IMR-90 (cell line): ENCODE measurements around the gene GPR132. TPM values are rescaled to one million over a fixed set of nuclear protein-coding genes. Genes with fewer than 3 reads are reported as not detected.

ENCODE experiments used
- ATAC-seq: fragments of 200-7000 bp; cut with Tn5 transposase; 2 replicates; pipeline ENCODE4 v1.9.1; 2020; ENCODE audit warnings: low read depth, mild to moderate bottlenecking, moderate library complexity
- BruUV-seq: library from RNA; stranded (reverse); fragments of 400-500 nt; replicated peaks from 2 replicates; lab custom pipeline; 2021; lab: Mats Ljungman, UMichigan
- CTCF ChIA-PET: fragments of 300-600 bp; formaldehyde crosslinking; extraction: SDS; loops from one replicate; lab custom pipeline; 2021; ENCODE audit warnings: antibody characterized with exemption; lab: Yijun Ruan, JAX
- POLR2A ChIA-PET: fragments of 300-600 bp; sonication (Branson Sonifier 250); formaldehyde crosslinking; loops from one replicate; lab custom pipeline; 2022; ENCODE audit warnings: antibody characterized with exemption; ENCODE audit not compliant: unreplicated experiment; lab: Charles Lee
- DNase-seq: peaks from one replicate; pipeline ENCODE4 v3.0.0; 2013
- H2AFZ ChIP-seq: replicated peaks from 2 replicates; pipeline ENCODE3; 2013; ENCODE audit warnings: low read length, mild to moderate bottlenecking; ENCODE audit not compliant: poor library complexity
- H2AK5ac ChIP-seq: 2 replicates; pipeline ENCODE4 v1.6.1; 2013; ENCODE audit warnings: low read depth, low read length, inconsistent platforms
- H2AK9ac ChIP-seq: replicated peaks from 2 replicates; pipeline ENCODE3; 2013; ENCODE audit warnings: mild to moderate bottlenecking, low read depth, low read length, moderate library complexity; ENCODE audit not compliant: poor library complexity
- H2BK120ac ChIP-seq: 2 replicates; pipeline ENCODE4 v1.6.1; 2013; ENCODE audit warnings: low read depth, low read length, inconsistent platforms
- H2BK15ac ChIP-seq: 3 replicates; pipeline ENCODE4 v1.6.1; 2013; ENCODE audit warnings: low read depth, low read length, inconsistent platforms
- H2BK20ac ChIP-seq: 2 replicates; pipeline ENCODE4 v1.6.1; 2013; ENCODE audit warnings: low read depth, mild to moderate bottlenecking, inconsistent platforms, low read length, moderate library complexity
- H2BK5ac ChIP-seq: 2 replicates; pipeline ENCODE4 v1.6.1; 2013; ENCODE audit warnings: mild to moderate bottlenecking, low read depth, low read length, inconsistent platforms; ENCODE audit not compliant: poor library complexity, severe bottlenecking
- H3K14ac ChIP-seq: replicated peaks from 2 replicates; pipeline ENCODE4 v1.6.1; 2013; ENCODE audit warnings: low read depth, low read length, inconsistent platforms
- H3K18ac ChIP-seq: 2 replicates; pipeline ENCODE4 v1.6.1; 2013; ENCODE audit warnings: low read depth, low read length, control low read depth
- H3K23ac ChIP-seq: 2 replicates; pipeline ENCODE4 v1.6.1; 2013; ENCODE audit warnings: low read depth, low read length, inconsistent platforms
- H3K27ac ChIP-seq: 2 replicates; pipeline ENCODE4 v1.5.1; 2013; ENCODE audit warnings: mild to moderate bottlenecking, control low read depth, low read length; ENCODE audit not compliant: insufficient read depth
- H3K27me3 ChIP-seq: 2 replicates; pipeline ENCODE4 v1.6.1; 2013; ENCODE audit warnings: low read length; ENCODE audit not compliant: control insufficient read depth, insufficient read depth
- H3K36me3 ChIP-seq: 2 replicates; pipeline ENCODE4 v1.6.1; 2013; ENCODE audit warnings: low read length, mixed read lengths; ENCODE audit not compliant: control insufficient read depth, insufficient read depth
- H3K4ac ChIP-seq: 2 replicates; pipeline ENCODE4 v1.6.1; 2013; ENCODE audit warnings: low read depth, low read length, inconsistent platforms
- H3K4me1 ChIP-seq: 2 replicates; pipeline ENCODE4 v1.6.1; 2013; ENCODE audit warnings: low read length, mixed read lengths; ENCODE audit not compliant: control insufficient read depth, insufficient read depth
- H3K4me2 ChIP-seq: 2 replicates; pipeline ENCODE4 v1.6.1; 2013; ENCODE audit warnings: low read depth, mild to moderate bottlenecking, control low read depth, low read length, moderate library complexity
- H3K4me3 ChIP-seq: 2 replicates; pipeline ENCODE4 v1.5.1; 2013; ENCODE audit warnings: low read depth, mild to moderate bottlenecking, control low read depth, low read length, moderate library complexity; ENCODE audit not compliant: insufficient read depth
- H3K56ac ChIP-seq: 2 replicates; pipeline ENCODE4 v1.6.1; 2013; ENCODE audit warnings: low read length, inconsistent platforms; ENCODE audit not compliant: insufficient read depth; ENCODE audit errors: extremely low read depth
- H3K79me1 ChIP-seq, 2 experiments: 2 replicates each; pipeline ENCODE4 v1.6.1; 2013; ENCODE audit warnings: low read length in 2 of 2, inconsistent platforms in 1 of 2, low read depth in 1 of 2
- H3K9ac ChIP-seq: 2 replicates; pipeline ENCODE4 v1.6.1; 2013; ENCODE audit warnings: low read depth, low read length, control low read depth
- H3K9me1 ChIP-seq: 2 replicates; pipeline ENCODE4 v1.6.1; 2013; ENCODE audit warnings: low read length, inconsistent platforms; ENCODE audit not compliant: insufficient read depth
- H3K9me3 ChIP-seq: 2 replicates; pipeline ENCODE4 v1.6.1; 2013; ENCODE audit warnings: low read length; ENCODE audit not compliant: control insufficient read depth, insufficient read depth
- H4K20me1 ChIP-seq: 2 replicates; pipeline ENCODE4 v1.6.1; 2013; ENCODE audit warnings: low read length, inconsistent platforms; ENCODE audit not compliant: insufficient read depth
- H4K5ac ChIP-seq: 2 replicates; pipeline ENCODE4 v1.6.1; 2013; ENCODE audit warnings: mild to moderate bottlenecking, low read depth, low read length, control low read depth
- H4K8ac ChIP-seq, 2 experiments: 2 replicates each; pipeline ENCODE4 v1.6.1; 2013; ENCODE audit warnings: low read depth in 2 of 2, low read length in 2 of 2, control low read depth in 1 of 2, inconsistent platforms in 1 of 2
- H4K91ac ChIP-seq: 2 replicates; pipeline ENCODE4 v1.6.1; 2013; ENCODE audit warnings: low read depth, low read length, inconsistent platforms; ENCODE audit not compliant: insufficient read depth
- CTCF ChIP-seq: conservative IDR thresholded peaks from 2 replicates; pipeline ENCODE4 v1.5.1; 2012; ENCODE audit warnings: mild to moderate bottlenecking, low read depth, low read length, improper control_type of control experiment
- RCOR1 ChIP-seq: IDR thresholded peaks from 2 replicates; pipeline ENCODE4 v1.6.1; 2012; ENCODE audit warnings: mild to moderate bottlenecking, low read length, improper control_type of control experiment; ENCODE audit not compliant: insufficient replicate concordance
- RFX5 ChIP-seq: IDR thresholded peaks from 2 replicates; pipeline ENCODE4 v1.8.0; 2012; ENCODE audit warnings: low read depth, mild to moderate bottlenecking, low read length, moderate library complexity
- USF2 ChIP-seq: fragments of 150-350 bp; IDR thresholded peaks from 2 replicates; pipeline ENCODE4 v1.6.1; 2017; ENCODE audit warnings: mild to moderate bottlenecking, antibody characterized with exemption, low read length, low read depth
- WGBS, 2 experiments: methylation state at CpG; one replicate each; pipeline versions ENCODE4 v1.1.5 to v1.1.7; 2013; ENCODE audit warnings: missing lambda C conversion rate in 2 of 2; ENCODE audit not compliant: insufficient read length in 1 of 2; ENCODE audit errors: extremely low coverage in 2 of 2; 5-methylcytosine and 5-hydroxymethylcytosine counted together
- dilution Hi-C: fragments of 300-500 bp; cut with HindIII; formaldehyde crosslinking; loops from one replicate; pipeline ENCODE4 v1.14.3; 2018; ENCODE audit warnings: low sequenced_read_pairs; ENCODE audit not compliant: unreplicated experiment
- in situ Hi-C: fragments of 300-500 bp; cut with MboI; formaldehyde crosslinking; loops from 3 replicates; pipeline ENCODE4 v1.14.3; 2019; ENCODE audit warnings: low sequenced_read_pairs, inconsistent platforms, mixed read lengths
- intact Hi-C: fragments of 100-400 bp; cut with micrococcal nuclease; formaldehyde crosslinking; loops from 2 replicates; pipeline ENCODE4 v1.10.0; 2022
- microRNA-seq, 2 experiments: library from miRNA; stranded (forward) in 1 of 2; unstranded in 1 of 2; fragments of 10-50 nt in 1 of 2; fragments of <30 nt in 1 of 2; gene quantifications in 1 of 2; microRNA quantifications in 1 of 2; one replicate each; pipeline versions ENCODE3 to v1.1.0; 2013 to 2020; ENCODE audit not compliant: insufficient read depth in 1 of 2, insufficient read length in 1 of 2, unreplicated experiment in 1 of 2
- polyA plus RNA-seq, 3 experiments: library from polyadenylated mRNA; depleted of rRNA; stranded (reverse); fragments of >200 nt; gene quantifications; 2 replicates each; pipeline ENCODE4 v1.2.3, GENCODE V29; 2012; ENCODE audit warnings: low replicate concordance in 1 of 3
- small RNA-seq, 5 experiments: library from RNA; depleted of rRNA; stranded (forward); fragments of <200 nt; gene quantifications; one replicate each; pipeline ENCODE3, GENCODE V24; 2012
- total RNA-seq: library from RNA; depleted of rRNA; stranded (reverse); fragments of >200 nt; gene quantifications from 2 replicates; pipeline ENCODE4 v1.2.3, GENCODE V29; 2012; rRNA removed

Gene GPR132
- total and polyA plus RNA-seq, 2 of the 4 experiments (the other 2 are of a cell fraction): under 0.01 to 0.10 TPM

- in situ Hi-C loops: no loop called here
- peaks cover 17% of the 10 kb centered on the region for H3K36me3 ChIP-seq
- no peaks in the 10 kb centered on the region for H3K4me1 ChIP-seq
- H3K79me1 ChIP-seq: peaks cover 18 to 32% of the 10 kb centered on the region in 2 experiments
- DNase-seq (no peak), ATAC-seq (no peak)
- no peak overlapping the region for H2AFZ ChIP-seq
- no peak overlapping the region for H2AK5ac ChIP-seq
- no peak overlapping the region for H2BK5ac ChIP-seq
- no peaks in the 10 kb centered on the region for H3K9me3 ChIP-seq
- H2BK120ac ChIP-seq: no peak overlapping the region
- no peaks in the 10 kb centered on the region for H3K9me1 ChIP-seq
- no peaks in the 10 kb centered on the region for H3K27me3 ChIP-seq
- H4K20me1 ChIP-seq: peaks cover 11% of the 10 kb centered on the region
- TF ChIP-seq CTCF: no peak
- TF ChIP-seq USF2: no peak
- no peak for TF ChIP-seq RCOR1
- TF ChIP-seq RFX5: no peak
- no peak overlapping the region for H4K5ac ChIP-seq
- H4K8ac ChIP-seq: no peak overlapping the region
- no peak overlapping the region for H3K4ac ChIP-seq
- H3K9ac ChIP-seq: no peak overlapping the region
- H3K56ac ChIP-seq: no peak overlapping the region
- ChIA-PET POLR2A (interaction anchor here (0.5 kb wide), 1 partner anchor 20 kb away, joined by 6 read pairs; no protein-coding TSS in a partner anchor), CTCF (no interaction called here)
- H3K4me2 ChIP-seq: no peak overlapping the region
- H3K27ac ChIP-seq: no peak overlapping the region
- H3K14ac ChIP-seq: no peak overlapping the region
- dilution Hi-C loops: no loop called here
- H3K23ac ChIP-seq: no peak overlapping the region
- no peak overlapping the region for H4K91ac ChIP-seq
- H3K4me3 ChIP-seq: no peak overlapping the region
- 94% methylated on average over 16 of the region's 20 CpGs; no CpG with 5 or more reads in 1 of the 2 experiments for WGBS, 2 experiments
- intact Hi-C loops: no loop called here
- H2AK9ac ChIP-seq: no peak overlapping the region
- BruUV-seq: no TSS peak
- H2BK15ac ChIP-seq: no peak overlapping the region
- H2BK20ac ChIP-seq: no peak overlapping the region
- no peak overlapping the region for H3K18ac ChIP-seq
These were observed 59.8 kb downstream of the GPR132 start for GRCh38 chr14:105005329-105005928.

Small RNA genes lying within 50 kb of the gene (microRNA-seq; reads per million reads assigned to microRNA genes)
- not detected for gene AL512356.2 (ENCODE audit: insufficient read depth, insufficient read length)

Small RNA genes lying within 50 kb of the gene (small RNA-seq; reads per million reads assigned to genes)
- gene AL512356.2: 0 reads per million in 5 experiments

Other genes with a start within 250 kb of the GPR132 start
- gene CEP170B, start 200.2 kb downstream of the GPR132 start, total RNA-seq: 3.6 and 4.2 TPM in 2 replicates
- gene CEP170B, start 200.2 kb downstream of the GPR132 start, polyA plus RNA-seq (2012; rRNA removed): 13.1 and 17.5 TPM in 2 replicates
- gene PLD4, start 140.6 kb downstream of the GPR132 start, total RNA-seq: not detected in 2 replicates
- 0.05 and 0.07 TPM in 2 replicates for gene PLD4, start 140.6 kb downstream of the GPR132 start, polyA plus RNA-seq (2012; rRNA removed)
- gene AHNAK2, start 87.1 kb downstream of the GPR132 start, total RNA-seq: 6.7 and 7.9 TPM in 2 replicates
- gene AHNAK2, start 87.1 kb downstream of the GPR132 start, polyA plus RNA-seq (2012; rRNA removed): 2.5 and 2.6 TPM in 2 replicates
- 2.2 and 2.7 TPM in 2 replicates for gene CLBA1, start 79.6 kb downstream of the GPR132 start, total RNA-seq
- 5.2 and 6.2 TPM in 2 replicates for gene CLBA1, start 79.6 kb downstream of the GPR132 start, polyA plus RNA-seq (2012; rRNA removed)
- 17.7 and 19.7 TPM in 2 replicates for gene CDCA4, start 44.3 kb downstream of the GPR132 start, total RNA-seq
- 18.6 and 21.4 TPM in 2 replicates for gene CDCA4, start 44.3 kb downstream of the GPR132 start, polyA plus RNA-seq (2012; rRNA removed)
- gene JAG2, start 103.3 kb upstream of the GPR132 start, total RNA-seq: 0.18 and 0.28 TPM in 2 replicates
- gene JAG2, start 103.3 kb upstream of the GPR132 start, polyA plus RNA-seq (2012; rRNA removed): 0.20 and 0.58 TPM in 2 replicates
- 5.6 and 6.4 TPM in 2 replicates for gene NUDT14, start 115.9 kb upstream of the GPR132 start, total RNA-seq
- 9.3 and 11.8 TPM in 2 replicates for gene NUDT14, start 115.9 kb upstream of the GPR132 start, polyA plus RNA-seq (2012; rRNA removed)
- 31.4 and 43.9 TPM in 2 replicates for gene BTBD6, start 183.1 kb upstream of the GPR132 start, total RNA-seq
- 33.9 and 37.4 TPM in 2 replicates for gene BTBD6, start 183.1 kb upstream of the GPR132 start, polyA plus RNA-seq (2012; rRNA removed)
- 12.4 and 13.3 TPM in 2 replicates for gene BRF1, start 235.6 kb upstream of the GPR132 start, total RNA-seq
- 16.4 and 16.7 TPM in 2 replicates for gene BRF1, start 235.6 kb upstream of the GPR132 start, polyA plus RNA-seq (2012; rRNA removed)
- gene PACS2, start 249.3 kb upstream of the GPR132 start, total RNA-seq: 15.3 and 15.6 TPM in 2 replicates
- gene PACS2, start 249.3 kb upstream of the GPR132 start, polyA plus RNA-seq (2012; rRNA removed): 32.2 and 35.1 TPM in 2 replicates